HG03060 (cell line): ENCODE results near the gene MEIKIN.

Source experiments
- ATAC-seq: cut with Tn5 transposase; IDR thresholded peaks from one replicate; pipeline ENCODE4 v1.9.1; 2021; ENCODE audit warnings: low read depth, moderate number of reproducible peaks; ENCODE audit not compliant: unreplicated experiment

MEIKIN gene

DNA sequence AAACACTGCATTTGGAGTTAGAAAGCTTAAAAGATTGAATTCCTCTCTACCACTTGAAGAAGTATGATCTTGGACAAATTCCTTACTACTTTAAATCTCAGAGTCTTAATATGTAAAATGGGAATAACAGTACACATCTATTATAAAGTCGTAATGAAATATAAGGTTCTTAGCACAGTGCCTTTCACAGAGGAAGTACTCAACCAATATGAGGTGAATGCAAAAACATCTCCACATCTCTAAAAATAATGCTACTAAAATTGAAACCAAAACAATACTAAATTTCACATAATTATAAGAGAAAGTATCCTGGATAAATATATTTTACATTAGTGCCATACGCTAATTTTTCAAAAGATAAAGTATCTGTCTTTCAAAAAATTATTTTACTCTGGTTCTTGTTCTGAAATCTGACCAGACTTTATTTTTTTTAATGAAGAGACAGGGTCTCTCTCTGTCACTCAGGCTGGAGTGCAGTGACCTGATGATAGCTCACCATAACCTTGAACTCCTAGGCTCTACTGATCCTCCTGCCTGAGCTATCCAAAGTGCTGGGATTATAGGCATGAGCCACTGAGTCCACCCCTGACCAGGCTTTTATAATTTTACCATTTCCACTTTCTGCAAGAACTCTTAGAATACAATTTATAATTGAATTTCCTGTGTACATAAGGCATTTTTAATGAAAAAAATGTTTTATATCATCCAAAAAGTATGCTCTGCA lies 127.3 kb downstream of the MEIKIN start:
- ATAC-seq = no peak

GRCh38 chr5:131814990-131815389 lies 130.5 kb downstream of the MEIKIN start:
- no peak for ATAC-seq

GRCh38 chr5:131812371-131813160 lies 132.9 kb downstream of the MEIKIN start:
- ATAC-seq = no peak

DNA sequence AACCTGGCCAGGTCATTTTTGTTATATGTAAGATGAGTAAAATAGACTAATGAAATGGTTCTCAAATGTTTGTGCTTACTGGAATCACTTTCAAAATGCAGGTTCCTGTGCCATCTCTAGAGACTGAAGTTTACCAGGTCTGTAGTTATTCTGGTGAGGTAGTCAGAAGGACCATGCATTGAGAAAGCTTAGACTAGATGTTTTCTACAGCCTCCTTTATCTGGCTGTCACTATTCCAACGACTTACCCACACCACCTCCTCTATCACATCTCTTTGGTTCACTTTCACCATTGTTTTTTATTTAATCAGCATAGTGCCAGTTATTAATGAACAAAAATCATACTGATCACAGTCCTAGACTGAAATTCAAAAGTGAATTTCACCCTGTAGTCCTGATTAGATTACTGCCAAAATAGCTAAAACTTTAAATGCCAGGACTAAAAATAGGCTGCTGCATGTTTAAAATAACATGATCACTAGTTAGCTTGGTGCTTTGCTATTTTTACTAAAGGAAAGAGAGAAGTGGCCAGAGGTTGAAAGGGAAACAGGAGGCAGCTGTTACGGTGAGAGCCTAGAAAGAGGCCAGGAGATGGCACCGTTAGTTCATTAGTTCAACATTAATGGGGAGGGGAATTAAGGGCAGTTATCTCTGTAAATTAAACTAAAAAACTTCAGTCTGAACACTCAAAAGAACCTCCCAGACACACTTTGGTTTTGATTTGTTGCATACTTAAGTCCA lies 134.8 kb downstream of the MEIKIN start:
- peak; percentile 41 for ATAC-seq

DNA sequence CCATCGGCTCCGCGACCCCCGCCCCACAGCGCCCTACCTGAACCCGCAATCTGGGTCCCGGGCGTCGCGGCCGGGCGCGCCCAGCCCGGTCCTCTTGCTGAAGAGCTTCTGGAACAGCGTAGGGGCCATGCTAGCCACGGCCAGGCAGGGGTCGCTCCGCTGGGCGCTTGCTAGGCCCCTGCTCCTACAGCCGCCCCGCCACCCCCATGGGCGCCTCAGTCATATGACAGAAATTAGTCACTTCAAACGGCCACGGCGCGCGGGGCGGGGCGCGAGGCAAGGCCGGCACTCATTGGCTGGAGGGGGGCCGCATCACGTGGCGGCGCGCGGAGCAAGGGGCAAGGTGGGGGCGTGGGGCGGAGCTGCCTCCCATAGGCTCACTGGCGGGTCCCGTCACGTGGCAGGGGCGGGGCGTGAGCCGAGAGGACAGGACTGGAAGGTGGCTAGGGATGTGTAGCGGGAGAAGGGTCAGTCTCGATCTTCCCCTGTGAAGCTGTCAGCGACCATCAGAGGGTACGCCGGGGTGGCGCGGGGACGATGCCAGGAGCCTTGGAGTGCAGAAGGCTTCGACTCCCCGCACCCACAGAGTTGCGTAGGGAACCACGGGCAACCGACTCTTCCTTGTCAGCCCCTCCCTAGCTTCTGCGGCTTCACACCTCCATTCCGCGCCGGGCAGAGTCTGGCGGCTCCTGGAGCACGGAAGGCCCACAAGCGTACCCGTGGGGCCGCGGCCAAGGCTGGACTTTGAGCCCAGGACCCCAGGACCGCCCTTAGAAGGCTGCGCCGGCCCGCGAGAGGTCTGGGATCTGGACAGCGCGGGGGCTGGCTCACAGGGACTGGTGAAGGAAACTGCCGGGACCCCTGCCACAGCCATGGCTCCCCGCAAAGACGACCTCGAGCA lies 148.4 kb downstream of the MEIKIN start, which contains the start of gene FNIP1:
Gene FNIP1, minus strand, starts transcription at position 225 of the 901 bp plus-strand sequence. Its CDS starts 96 bp downstream, at position 129.
- ATAC-seq = peak; percentile 81

- no peak for ATAC-seq
Measured at GRCh38 chr5:131795879-131796792, 149.3 kb downstream of the MEIKIN start.

- no peak for ATAC-seq
Measured at GRCh38 chr5:131795228-131795627, 150.2 kb downstream of the MEIKIN start.

DNA sequence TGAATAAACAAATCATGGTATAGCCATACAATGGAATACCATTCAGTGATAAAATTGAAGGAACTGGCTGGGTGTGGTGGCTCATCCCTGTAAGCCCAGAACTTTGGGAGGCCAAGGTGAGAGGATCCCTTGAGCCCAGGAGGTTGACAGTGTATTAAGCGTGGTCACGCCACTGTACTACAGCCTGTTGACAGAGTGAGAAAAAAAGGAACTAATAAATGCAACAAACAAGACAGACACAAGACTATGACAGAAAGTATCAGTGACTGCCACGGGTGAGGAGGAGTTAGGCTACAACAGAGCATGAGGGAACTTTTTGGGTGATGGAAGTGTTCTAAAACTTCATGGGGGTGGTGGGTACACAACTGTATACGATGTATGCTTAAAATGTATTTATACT lies 150.9 kb downstream of the MEIKIN start:
- ATAC-seq = no peak

- no peak for ATAC-seq
Measured at GRCh38 chr5:131792896-131793295, 152.6 kb downstream of the MEIKIN start.

DNA sequence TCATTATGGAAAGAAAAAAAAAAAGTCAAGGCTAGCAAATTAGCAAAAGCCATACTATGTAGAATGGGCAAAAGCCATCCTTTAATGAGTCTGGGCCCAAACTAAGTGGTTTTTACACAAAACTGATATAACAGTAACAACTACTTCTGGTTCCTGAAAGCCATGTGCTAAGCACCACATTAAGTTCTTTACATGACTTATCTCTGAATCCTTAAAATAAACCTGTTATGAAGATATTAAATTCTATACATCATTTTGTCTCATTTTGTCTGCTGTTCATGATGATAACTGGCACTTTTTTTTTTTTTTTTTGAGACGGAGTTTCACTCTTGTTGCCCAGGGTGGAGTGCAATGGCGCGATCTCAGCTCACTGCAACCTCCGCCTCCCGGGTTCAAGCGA lies 153.6 kb downstream of the MEIKIN start:
- ATAC-seq = no peak

DNA sequence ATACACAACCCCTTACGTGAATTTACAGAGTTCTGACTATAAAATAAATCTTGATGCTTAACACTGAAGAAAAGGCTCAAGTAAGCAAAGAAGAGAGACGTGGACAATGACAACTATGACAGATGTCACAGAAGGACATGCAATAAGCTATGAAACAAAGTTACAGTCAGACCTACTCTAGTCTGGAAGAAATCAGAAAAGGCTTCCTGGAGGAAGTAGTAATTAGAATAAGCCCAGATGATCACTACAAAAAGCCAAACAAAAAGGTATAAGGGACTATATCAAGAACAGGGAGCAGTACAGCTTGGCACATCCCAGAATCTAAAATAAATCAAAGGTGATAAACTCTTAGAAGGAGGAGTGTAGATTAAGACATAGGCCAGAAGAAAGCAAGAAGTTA lies 154.9 kb downstream of the MEIKIN start:
- ATAC-seq = no peak

GRCh38 chr5:131789765-131790164 lies 155.7 kb downstream of the MEIKIN start:
- no peak for ATAC-seq

GRCh38 chr5:131787736-131788135 lies 157.7 kb downstream of the MEIKIN start:
- ATAC-seq = no peak

- no peak for ATAC-seq
Measured at GRCh38 chr5:131786900-131787692, 158.4 kb downstream of the MEIKIN start.

GRCh38 chr5:131786036-131786435 lies 159.4 kb downstream of the MEIKIN start:
- no peak for ATAC-seq

- no peak for ATAC-seq
Measured at GRCh38 chr5:131783874-131784273, 161.6 kb downstream of the MEIKIN start.

GRCh38 chr5:131783357-131783756 lies 162.1 kb downstream of the MEIKIN start:
- no peak for ATAC-seq

DNA sequence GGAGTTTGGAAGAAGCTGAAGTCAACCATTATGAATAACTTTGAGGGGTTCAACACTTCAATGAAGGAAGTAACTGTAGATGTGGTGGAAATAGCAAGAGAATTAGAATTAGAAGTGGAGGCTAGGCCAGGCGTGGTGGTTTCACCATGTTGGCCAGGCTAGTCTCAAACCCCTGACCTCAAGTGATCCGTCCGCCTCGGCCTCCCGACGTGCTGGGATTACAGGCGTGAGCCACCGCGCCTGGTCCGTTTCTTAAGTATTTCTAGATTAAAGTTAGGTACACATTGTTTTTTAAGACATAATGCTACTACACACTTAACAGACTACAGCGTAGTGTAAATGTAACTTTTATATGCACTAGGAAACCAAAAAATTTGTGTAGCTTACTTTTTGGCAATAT lies 162.7 kb downstream of the MEIKIN start:
- ATAC-seq = no peak
